ENCODE measurements around the gene ZNF750.

The ZNF750 gene

DNA sequence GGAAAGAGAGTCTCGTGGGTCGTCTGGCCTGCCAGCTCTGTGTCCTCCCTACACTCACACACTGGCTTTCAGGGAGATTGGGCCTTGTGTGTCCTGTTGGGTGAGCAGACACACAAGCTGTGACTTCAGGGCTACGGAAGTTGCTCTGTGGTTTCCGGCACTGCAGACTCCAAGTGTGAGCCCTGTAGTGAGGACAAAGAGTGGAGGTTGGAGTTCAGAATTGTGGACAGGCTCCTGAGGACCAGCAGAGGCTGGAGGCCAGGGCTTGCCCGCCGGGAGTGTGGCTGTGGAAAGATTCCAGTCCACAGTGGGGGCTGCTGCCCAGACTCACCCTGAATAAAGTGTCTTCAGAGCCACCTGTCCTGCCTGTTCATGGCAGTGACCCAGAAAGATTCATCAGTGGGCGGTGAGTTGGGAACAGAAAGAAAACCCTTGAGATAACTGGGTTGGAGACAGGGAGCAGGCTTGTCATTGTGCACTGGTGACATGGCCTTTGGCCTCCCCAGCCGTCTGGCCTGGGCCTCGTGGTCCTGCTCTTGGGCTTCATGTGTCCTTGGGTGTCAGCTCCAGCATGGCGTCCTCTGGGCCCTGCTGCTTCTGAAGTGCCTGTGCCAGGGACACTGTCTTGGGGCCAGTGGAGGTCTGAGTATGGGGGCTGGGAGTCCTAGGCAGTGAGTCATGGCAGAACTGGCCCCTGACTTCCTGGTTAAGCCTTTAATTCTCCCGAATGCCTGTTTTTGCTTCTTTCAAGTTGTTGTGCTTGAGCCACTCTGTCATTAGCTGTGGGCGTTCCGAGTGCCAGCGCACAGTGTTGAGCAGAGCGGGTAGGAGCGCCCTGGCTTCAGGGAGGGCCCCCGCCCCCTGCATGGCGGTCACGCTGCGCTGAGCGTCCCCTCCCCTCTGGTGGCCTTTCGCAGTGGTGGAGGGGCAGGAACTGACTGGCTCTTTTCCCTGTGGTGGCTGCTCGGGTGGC is 19.9 kb upstream of the ZNF750 start:
- no peak for DNase-seq

DNA sequence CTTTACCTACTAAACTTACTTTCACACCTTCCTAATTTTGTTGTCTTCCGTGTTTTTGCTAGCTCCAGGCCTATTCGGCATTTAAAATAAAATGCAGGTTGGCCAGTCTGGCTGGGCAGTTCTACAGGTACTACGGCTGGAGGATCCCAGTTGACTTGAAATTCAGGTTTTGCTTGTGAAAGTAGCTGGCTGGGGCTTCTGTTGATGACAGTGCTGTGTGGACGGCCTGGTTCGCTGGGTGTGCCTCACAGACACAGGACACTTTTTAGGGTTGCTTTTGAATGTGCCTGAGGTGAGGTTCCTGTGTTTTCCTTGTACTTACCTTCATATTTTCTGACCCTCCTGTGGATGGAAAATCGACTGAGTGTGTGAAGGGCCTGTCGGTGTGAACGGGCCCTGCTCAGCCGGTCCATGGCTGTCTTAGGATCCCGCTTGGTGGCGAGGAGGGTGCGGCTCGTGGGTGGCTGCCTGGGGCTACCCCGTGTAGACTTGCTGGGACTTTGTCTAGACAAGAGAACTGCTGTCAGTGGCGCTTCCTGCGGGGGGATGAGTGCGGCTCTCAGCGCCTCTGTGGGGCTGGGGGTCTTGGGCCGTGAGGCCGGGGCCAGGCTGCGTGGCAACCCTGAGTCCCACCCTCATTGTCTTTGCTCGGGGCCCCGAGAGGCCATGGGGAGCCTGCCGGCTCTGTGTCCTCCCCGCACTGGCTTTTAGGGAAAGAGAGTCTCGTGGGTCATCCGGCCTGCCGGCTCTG is 18.7 kb upstream of the ZNF750 start:
- no peak for DNase-seq

DNA sequence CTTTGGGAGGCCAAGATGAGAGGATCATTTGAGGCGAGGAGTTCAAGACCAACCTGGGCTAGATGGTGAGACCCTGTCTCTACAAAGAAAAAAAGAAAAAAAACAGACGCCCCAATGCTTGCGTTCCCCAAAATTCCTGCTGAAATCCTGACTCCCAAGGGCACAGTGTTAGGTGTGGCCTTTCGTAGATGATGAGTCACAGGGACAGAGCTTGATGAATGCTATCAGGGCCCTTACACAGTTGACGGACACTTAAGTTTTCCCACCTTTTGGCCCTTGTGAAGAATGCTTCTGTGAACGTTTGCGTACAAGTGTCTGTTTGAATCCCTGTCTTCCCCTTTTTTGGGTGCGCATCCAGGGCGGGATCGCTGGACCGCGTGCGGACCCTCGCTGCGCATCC is 16.5 kb upstream of the ZNF750 start:
- no peak for DNase-seq

DNA sequence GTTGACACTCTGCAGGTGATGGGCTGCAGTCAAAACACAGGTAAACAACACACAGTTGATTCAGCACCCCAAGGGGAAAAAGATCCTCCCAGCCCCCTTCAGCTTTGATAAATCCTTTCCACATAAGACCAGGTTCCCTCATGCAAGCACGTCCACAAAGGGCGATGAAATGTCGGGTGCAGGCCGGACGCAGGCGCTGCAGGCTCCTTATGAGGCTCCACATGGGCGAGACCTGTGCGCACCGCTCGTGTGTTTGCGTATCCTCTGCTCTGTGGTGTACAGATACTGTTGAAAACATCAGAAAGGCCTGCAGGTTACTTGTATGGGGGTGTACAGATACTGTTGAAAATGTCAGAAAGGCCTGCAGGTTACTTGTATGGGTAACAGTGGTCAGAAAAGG is 14.4 kb upstream of the ZNF750 start:
- no peak for DNase-seq

DNA sequence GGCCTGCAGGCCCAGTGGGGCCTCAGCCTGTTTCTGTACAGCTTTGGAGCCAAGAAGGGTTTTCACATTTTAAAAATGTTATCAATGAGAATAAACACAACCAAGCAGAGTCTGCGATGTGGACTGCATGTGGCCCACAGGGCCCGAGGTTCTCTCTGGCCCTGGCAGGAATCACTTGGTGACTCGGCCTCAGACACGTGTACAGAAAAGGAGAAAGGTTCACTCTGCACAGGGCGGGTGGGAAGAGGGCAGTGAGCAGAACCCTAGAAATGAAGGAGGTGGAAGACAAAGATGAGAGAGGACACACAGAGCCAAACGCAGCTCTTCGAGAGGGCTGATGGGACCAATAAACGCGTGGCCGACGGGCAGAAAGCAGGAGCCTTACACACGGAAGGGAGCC is 11.6 kb upstream of the ZNF750 start:
- DNase-seq = no peak

DNA sequence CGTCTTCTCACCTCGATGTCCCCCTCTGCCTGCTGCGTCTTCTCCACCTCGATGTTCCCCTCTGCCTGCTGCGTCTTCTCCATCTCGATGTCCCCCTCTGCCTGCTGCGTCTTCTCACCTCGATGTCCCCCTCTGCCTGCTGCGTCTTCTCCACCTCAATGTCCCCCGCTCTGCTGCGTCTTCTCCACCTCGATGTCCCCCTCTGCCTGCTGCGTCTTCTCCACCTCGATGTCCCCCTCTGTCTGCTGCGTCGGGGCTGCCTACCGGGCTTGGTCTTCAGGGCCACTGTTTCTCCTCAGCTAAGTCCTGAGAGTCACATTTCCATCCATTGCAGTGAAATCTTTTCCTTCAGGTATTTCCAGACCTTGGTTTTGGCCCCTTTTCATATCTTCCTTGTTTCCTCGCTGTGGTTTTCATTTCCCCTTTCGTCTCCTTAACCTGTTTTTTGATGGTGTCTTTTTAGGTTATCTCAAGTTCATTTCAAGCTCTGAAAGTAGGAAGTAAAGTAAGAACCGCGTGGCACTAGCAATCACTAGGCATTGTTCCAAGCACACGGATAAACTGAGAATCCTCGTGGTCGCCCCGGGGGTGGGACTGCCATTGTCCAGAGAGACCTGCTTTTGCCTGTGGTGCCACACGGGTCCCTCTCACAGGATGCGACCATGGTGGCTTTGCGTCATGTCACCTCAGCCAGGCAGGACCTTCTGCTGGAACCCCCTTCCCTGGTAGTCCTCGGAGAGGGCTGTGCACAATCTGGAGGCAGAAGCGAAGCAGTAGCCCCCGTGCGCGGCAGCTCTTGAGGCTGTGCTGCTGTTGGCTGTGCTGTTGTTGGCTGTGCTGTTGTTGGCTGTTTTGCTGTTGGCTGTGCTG is 9.5 kb upstream of the ZNF750 start:
- no peak for DNase-seq

DNA sequence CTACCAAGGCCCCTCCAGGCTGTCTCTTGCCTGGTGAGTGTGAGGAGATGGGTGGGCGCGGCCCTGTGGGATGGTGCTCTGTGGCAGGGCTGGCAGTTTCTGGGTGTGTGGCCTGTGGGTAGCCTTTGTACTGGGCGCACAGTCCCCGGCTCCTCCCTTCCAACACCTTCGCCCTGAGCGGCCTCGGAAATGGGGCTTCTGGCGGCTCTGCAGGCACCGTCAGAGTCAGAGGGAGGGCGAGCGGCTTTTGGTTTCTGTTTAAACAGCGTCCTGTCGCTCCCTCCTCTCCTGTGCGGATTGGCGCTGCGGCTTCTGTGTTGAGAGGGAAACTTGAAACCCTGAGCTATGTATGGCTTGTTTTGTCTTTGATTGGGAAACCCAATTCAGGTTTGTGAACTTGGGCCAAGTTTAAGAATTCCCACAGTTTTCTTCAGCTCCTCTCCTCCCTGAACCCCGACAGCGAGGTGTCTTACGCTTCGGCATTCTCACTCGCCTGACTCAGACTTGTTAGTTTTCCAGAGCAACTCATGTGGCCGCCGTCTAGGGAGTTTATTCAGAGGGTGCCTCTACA is 8.3 kb upstream of the ZNF750 start:
- DNase-seq = no peak

DNA sequence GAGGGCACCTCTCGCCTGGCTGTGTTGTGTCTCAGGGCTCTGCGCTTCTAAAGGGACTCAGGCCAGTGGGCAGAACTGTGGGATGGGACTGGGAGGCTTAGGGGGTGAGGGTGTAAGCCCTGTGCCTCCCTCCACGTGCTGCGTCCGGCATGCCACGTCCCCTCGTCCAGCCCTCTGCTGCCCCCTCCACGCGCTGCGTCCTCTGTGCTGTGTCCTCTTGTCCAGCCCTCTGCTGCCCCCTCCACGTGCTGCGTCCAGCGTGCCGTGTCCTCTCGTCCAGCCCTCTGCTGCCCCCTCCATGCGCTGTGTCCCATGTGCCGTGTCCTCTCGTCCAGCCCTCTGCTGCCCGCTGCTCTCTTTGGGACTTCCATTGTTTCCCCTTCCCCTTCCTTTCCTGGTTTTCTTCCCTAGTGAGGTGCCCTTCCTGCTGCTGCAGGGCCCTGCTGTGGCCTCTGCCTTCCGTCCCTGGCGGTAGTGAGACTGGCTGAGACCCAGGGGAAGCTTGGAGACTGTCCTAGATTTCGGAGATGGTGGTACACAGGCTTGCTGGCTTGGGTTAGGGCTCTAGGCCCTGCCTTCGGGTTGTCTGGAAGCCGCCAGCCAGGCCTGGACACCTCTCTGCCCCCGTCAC is 6.4 kb upstream of the ZNF750 start:
- DNase-seq = no peak

DNA sequence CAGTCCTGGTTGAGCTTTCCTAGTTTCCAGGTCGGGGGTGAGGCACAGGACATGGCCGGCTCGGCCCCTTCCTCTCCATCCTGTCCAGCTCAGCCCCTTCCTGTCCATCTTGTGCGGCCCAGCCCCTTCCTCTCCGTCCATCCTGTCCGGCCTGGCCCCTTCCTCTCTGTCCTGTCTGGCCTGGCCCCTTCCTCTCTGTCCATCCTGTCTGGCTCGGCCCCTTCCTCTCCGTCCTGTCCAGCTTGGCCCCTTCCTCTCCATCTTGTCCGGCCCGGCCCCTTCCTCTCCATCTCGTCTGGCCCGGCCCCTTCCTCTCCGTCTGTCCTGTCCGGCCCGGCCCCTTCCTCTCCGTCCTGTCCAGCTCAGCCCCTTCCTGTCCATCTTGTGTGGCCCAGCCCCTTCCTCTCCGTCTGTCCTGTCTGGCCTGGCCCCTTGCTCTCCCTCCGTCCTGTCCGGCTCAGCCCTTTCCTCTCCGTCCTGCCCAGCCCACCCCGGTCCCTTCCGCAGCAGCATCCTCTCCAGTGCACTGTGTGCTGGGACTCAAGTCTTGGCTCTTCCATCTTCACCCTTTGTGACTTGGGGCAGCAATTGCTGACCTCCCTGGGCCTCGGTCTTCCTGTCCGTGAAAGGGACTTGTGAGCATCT is 5.5 kb upstream of the ZNF750 start:
- DNase-seq = no peak

DNA sequence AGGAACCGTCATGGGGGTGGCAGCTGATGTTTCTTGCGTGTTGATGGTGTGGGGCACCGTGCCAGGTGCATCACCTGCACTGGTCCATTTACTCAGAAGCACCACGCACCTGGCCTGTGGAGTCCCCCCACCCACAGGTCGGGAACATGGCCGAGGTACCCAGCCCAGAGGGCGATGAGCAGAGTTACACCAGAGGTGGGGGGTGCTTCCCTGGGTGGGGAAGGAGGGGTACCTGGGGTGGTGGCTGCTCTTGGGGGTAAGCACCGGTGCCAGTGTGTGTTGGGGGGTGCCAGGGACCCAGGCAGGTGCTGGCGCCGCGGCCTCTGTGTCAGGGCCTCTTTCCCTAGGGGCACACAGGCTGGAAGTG is 5.0 kb upstream of the ZNF750 start:
- DNase-seq = no peak

DNA sequence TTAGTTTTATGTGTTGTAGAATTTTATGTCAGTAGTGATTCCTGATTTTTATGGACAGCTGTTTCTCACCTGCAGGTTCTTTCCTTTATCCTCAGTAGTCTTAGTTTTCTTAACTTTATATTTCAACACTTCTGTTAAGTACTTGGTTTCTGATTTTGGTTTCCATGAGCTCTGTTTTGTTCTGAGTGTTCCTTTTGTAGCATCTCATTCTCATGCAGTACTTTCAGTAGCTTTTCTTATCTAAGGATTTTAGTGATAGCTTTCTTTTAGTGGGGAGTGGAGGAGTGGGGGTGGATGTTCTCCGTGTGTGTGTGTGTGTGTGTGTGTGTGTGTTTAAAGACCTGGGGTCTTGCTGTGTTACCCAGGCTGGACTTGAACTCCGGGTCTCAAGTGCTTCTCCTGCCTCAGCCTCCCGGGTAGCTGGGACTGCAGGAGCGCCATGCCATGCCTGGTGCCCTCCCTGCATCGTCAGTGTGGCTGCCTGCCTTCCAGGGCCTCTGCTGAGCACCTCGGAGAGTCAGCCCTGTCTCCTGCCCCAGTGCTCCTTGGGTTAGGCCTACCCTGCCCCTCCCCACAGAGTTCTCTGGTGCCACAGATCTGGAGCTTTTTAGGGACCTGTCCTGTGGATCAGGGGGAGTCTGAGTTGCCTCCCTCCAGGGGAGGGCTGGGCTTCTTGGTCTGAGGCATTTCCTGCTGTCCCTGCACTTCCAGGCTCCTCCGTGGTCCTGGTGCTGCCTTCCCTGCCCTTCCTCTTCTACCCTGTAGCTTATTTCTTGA is 4.3 kb upstream of the ZNF750 start:
- DNase-seq = no peak

DNA sequence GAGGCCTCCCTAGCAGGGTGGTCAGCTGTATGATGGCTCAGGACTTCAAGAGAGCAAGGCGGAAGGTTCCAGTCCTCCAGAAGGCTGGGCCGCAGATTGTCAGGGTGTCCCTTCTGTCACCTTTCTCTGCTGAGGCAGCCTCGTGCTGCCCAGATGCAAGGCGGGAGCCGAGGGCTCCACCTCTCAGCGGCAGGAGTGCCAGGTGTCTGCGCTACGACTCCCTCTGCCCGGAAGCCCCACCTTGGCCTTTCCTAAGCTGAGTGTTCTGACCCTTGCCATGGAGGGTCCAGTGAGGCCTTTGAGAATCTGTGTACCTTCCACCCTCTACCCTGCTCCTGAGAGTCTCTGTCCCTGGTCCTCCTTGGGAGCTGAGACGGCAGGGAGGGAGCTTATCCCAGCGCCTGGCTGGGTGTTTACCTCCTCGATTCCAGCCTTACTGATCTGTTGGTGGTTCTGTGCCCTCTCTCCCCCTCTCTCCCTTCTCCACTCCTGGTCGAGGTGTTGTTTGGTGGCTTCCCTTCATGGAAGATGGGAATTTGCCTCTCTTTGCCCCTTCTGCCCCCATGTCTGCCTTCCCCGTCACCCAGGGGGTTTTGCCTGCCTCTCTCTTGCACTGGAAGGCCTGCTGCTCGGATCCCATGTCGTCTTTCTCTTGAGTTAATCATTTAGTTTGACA is 2.2 kb upstream of the ZNF750 start:
- DNase-seq = no peak

DNA sequence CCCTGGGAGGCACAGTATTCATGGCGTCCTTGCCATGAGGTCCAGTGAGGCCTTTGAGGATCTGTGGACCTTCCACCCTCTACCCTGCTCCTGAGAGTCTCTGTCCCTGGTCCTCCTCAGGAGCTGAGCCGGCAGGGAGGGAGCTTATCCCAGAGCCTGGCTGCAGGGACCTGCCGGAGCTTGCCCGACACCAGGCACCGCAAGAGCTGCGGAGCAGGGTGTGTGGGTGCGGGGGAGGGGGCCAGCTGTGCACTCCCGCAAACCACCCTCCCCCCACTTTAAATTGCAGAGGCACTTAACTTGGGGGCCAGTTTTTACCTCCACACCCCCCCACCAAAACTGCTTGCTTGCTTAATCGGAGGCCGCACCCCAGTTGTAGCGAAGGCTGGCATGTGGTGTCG is 609 bp upstream of the ZNF750 start:
- DNase-seq = no peak

DNA sequence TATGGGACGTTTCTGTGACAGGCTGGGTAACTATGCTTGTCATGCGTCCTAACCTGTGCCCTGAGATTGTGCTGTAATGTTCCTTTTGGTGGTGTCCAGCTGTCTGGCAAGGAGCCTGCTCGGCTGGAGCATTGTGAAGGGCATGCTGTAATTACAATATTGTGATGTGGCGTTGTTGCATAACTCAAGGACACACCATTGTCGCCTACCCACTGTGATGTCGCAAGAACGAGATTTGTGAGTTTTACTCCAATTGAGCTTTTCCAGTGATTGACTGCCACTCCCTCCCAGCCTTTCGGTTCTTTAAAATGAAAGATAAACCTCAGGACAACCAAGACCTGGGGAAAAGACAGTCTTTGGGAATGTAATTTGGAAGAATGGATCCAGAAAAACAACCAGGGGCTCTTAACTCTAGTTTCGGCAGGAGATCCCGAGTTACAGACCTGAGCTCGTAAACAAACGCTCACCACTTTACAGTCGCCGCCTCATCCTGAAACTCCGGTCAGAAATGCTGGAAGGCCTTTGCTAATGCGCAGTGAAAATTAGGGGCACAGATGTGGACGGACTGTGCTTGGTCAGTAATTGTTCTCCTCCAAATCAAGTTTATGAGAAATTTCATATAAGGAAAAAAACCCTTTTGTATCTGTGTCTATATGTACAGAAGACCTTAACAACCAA is 1.3 kb downstream of the ZNF750 start:
- DNase-seq = no peak

DNA sequence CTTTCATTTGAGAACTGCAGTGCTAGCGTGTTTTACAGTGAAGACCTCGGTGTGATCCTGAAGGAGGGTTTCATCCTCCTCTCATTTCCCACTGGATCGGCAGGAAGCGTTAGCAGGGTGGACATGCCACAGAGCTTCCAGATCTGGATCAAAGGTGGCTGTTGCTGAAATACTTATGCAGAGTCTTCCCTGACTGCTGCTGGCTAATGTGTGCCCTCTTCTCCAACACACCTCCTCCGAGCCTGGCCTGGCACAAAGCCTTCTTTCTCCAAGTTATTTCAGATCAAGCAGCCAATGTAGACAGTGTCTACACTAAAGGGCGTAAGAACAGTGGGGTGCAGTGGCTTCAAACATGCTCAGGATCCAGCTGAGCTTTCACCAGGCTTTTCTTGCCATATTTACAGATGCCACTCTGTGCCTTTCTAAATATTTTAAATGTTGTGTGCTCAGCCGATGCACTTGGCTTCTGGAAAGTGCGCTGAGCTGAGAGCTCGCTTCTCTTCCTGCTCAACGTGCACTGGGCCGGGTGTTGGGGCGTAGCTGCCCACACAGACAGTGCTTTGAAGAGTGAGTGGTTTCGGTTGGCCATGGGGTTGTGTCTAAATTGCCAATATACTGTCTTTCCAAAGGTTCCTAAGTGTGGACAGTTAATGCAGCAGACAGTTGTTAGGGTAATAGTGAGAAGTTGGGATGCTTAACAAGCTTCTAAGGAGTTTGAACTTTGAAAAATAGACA is 2.1 kb downstream of the ZNF750 start:
- no peak for DNase-seq

DNA sequence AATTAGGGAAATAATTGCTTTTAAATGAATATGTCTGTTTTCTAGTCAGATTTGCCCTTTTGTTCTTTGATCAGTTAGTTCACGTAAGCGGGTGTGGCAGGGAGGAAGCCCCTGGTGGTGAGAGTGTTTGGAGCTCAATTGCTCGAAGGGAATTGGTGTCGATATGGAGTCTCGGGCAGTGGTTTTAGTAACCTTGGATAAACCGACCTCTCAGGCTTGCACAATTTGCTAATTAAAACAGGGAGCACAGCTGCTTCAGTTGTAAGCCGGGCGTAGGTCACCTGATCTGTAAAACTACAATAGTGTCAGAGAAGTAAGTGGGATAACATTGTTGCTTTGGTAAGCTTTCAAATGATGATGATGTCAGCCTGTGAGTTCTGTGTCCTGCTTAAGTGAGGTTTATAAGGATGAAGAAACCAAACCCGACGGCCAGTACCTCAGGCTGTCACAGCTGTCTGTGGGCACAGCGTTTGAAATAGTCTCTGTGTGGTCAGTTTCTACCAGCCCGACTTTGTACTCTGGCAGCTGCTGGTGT is 2.9 kb downstream of the ZNF750 start:
- peak; percentile 63 for DNase-seq

DNA sequence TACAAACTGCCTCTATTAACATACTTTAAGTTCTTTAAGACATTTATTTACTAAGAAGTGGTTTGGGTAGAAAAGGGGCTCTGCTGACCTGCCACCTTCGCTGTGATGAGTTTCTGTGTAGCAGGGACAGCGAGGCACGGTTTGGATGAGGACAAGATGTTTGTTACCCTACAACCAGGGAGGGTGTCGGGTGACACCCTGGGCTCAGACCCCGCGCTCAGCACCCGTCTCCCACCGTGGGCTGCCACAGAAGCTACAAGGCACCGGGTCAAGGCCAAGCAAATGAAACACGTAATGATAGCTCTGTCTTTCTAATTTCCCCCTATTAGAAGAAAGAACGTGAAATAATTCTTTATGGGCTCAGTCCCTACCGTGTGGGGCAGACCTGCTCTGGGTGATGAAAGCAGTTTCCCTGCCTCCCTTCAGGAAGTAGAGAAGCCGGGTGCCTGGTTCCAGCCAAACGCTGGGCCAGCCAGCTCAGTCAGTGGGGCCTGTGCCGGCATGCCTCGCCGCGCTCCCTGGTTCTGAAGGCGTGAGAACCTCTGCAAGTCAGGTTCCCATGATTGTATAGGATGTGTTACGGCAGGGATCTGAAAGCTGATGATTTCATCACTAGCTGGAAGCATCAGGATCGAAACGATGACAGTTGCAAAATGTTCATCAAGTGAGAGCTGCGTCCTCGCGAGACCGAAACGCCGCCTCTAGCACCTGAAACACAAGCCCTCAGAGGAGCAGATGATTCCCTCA is 3.9 kb downstream of the ZNF750 start:
- peak; percentile 91 for DNase-seq

DNA sequence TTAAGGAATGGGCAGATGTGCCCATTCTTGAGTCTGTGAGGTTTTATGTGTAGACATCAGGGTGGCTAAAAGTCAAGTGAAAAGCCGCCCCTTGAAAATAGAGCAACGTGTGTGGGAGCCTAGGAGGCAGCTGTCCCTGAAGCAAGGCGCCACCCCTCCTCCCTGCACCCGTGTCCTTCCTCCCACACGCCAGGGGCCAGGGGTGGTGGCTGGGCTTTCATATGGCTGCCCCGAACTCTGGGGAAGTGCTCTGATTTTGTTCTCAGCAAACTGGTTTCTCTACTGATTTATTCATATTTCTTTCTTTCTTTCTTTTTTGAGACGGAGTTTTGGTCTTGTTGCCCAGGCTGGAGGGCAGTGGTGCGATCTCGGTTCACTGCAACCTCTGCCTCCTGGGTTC is 4.7 kb downstream of the ZNF750 start:
- DNase-seq = no peak
